ENCODE measurements around the gene EN2.

- TF ChIP-seq CTCF (conservative IDR thresholded peaks at IDR 0.05; ENCODE audit: low read depth, low read length) (no peak), EZH2 (IDR thresholded peaks at IDR 0.05; ENCODE audit: borderline replicate concordance, low read depth, low read length, poor library complexity, severe bottlenecking) (no peak)
Measured at GRCh38 chr7:155427411-155428038, 30.4 kb upstream of the EN2 start.
